Neural progenitor cell (in vitro differentiated cells): ENCODE data around the gene HES6.

Experiments used
- CTCF ChIP-seq: fragments of 200-600 bp; sonication (generic); IDR thresholded peaks from 2 replicates; pipeline ENCODE4 v1.5.1; 2017; ENCODE audit warnings: antibody characterized with exemption, mild to moderate bottlenecking
- EZH2 ChIP-seq: fragments of 200-600 bp; sonication (generic); IDR thresholded peaks from 2 replicates; pipeline ENCODE4 v1.6.1; 2017; ENCODE audit warnings: antibody characterized with exemption, mild to moderate bottlenecking, moderate library complexity

- TF ChIP-seq CTCF (no peak), EZH2 (no peak)
These were observed 30.8 kb upstream of the HES6 start for GRCh38 chr2:238270606-238271005.
